Mammary epithelial cell (primary cell): ENCODE data around the gene KLF3.

Experiments used
- CTCF ChIP-seq, 2 donors: IDR thresholded peaks in 1 of 2; conservative IDR thresholded peaks in 1 of 2; 2 replicates each; pipeline ENCODE4 v1.5.1; 2011 to 2012; ENCODE audit warnings: inconsistent platforms in 2 of 2, low read length in 2 of 2, mild to moderate bottlenecking in 2 of 2, control low read depth in 1 of 2, low read depth in 1 of 2; ENCODE audit not compliant: insufficient read depth in 1 of 2; ENCODE audit errors: extremely low read depth in 1 of 2
- EZH2 ChIP-seq: IDR thresholded peaks from 2 replicates; pipeline ENCODE4 v1.6.1; 2012; ENCODE audit warnings: low read length, inconsistent platforms, borderline replicate concordance

- TF ChIP-seq CTCF (conservative IDR thresholded peaks at IDR 0.05 in 1 of 2, IDR thresholded peaks at IDR 0.05 in 1 of 2; ENCODE audit: extremely low read depth in 1 of 2, insufficient read depth in 1 of 2, low read depth in 1 of 2, low read length in 2 of 2), result no peak
- no peak for TF ChIP-seq EZH2
These were observed 33.5 kb upstream of the KLF3 start for GRCh38 chr4:38630519-38630918.
